Measurements from ENCODE around the gene LZTR1. TPM values are rescaled to one million over a fixed set of nuclear protein-coding genes. Genes with fewer than 3 reads are reported as not detected.
"Not testable (repeated sequence)": the region's sequence is repeated elsewhere in the genome, so short reads cannot be mapped to it uniquely, and the experiment has no call there.

Gene LZTR1
- 38.3 TPM for total RNA-seq

DNA sequence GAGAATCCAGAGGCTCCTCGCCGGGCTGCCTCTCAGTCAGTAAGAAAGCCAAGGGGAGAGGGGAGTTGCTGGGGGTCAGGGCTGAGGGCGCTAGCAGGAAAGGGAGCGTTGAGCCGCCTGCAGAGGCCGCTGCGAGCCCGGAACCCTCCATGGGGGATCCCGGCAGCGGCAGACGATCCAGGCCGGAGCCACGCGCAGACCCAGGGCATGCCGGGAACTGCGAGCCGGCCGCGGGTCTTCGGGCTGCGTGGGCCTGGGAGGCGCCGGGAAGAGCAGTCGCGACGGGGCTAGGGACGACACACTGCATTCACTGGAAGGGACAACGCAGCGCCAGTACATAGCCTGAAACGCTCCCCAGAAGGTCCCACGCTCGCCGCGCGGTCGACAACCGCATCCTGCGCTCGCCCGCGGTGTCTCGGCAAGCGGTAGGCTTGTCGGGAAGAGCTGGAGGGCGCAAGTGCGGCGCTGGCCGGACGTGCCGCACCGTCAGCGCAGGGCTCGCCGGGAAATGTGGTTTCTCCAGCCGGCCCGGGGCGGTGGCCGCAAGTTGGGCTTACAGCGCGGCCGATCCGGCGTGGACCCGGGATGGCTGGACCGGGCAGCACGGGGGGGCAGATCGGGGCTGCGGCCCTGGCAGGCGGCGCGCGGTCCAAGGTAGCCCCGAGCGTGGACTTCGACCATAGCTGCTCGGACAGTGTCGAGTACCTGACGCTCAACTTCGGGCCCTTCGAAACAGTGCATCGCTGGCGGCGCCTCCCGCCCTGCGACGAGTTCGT is at the start of gene LZTR1:
Gene LZTR1 (plus strand): TSS at position 511 of the 776 bp plus-strand sequence. CDS start 75 bp downstream, at position 586.
- peak; percentile 91 for DNase-seq

DNA sequence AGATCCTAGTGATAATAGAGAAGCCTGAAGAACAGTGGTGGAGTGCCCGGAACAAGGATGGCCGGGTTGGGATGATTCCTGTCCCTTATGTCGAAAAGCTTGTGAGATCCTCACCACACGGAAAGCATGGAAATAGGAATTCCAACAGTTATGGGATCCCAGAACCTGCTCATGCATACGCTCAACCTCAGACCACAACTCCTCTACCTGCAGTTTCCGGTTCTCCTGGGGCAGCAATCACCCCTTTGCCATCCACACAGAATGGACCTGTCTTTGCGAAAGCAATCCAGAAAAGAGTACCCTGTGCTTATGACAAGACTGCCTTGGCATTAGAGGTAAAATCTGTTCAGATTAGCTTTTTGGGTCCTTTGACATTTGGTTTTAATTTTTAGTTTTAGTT is 48.2 kb upstream of the LZTR1 start:
- no peak for DNase-seq

DNA sequence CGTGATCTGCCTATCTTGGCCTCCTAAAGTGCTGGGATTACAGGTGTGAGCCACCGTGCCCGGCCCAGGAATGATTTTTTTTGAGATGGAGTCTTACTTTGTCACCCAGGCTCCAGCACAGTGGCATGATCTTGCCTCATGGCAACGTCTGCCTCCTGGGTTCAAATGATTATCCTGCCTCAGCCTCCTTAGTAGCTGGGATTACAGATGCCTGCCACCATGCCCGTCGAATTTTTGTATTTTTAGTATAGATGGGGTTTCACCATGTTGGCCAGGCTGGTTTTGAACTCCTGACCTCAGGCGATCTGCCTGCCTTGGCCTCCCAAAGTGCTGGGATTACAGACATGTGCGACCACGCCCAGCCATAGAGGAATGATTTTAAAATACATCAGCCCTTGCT is 47.0 kb upstream of the LZTR1 start:
- not testable (repeated sequence) for DNase-seq

DNA sequence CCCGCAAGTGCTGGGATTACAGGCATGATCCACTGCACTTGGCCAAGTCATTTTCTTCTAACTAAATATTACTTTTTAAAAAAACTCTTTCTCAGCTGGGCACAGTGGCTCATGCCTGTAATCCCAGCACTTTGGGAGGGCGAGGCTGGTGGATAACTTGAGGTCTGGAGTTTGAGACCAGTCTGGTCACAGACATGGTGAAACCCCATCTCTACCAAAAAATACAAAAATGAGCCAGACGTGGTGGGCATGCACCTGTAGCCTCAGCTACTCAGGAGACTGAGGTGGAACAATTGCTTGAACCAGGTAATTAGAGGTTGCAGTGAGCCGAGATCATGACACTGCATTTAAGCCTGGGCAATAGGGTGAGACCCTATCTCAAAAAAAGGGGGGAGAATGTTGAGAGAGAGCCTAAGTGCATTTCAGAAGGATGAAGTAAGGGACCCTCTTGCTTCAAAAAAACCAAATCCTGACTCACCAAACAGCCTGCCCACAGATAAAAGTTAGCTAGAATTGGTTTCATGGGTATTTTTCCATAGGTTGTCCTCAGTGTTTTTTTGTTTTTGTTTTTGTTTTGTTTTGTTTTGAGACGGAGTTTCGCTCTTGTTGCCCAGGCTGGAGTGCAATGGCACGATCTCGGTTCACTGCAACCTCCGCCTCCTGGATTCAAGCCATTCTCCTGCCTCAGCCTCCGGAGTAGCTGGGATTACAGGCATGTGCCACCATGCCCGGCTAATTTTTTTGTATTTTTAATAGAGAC is 46.1 kb upstream of the LZTR1 start:
- DNase-seq, result not testable (repeated sequence)

DNA sequence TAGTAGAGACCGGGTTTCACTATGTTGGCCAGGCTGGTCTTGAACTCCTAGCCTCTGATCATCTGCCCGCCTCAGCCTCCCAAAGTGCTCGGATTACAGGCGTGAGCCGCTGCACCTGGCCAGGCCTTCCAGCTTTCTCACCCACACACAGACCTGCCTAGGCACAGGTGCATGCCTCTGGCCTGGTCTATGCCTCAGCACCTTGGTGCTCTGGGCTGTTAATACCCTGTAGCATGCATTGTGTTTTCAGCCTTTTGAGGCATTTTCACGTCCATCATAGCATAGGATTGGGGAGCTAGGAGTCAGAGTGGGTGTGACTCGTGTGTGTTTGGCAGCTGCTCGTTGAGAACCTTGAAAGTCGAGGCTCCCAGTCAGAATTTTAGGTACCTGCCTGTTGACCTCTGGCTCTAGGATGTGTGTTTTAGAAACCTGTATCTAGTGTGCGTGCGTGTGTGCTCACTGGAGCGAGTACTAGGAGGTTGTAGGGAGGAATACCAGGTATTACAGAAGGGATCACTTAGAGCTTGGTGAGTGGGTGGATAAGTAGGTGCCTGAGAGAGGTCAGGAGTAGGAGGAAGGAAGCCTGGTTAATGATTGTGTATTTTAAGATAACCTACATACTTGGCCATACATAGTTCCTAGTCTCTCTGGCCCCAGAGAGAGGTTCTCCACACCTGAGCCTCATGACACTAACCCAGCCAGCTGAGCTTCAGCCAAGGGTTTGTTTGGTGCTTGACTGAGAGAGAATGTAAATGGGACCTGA is 44.9 kb upstream of the LZTR1 start:
- DNase-seq, result no peak

DNA sequence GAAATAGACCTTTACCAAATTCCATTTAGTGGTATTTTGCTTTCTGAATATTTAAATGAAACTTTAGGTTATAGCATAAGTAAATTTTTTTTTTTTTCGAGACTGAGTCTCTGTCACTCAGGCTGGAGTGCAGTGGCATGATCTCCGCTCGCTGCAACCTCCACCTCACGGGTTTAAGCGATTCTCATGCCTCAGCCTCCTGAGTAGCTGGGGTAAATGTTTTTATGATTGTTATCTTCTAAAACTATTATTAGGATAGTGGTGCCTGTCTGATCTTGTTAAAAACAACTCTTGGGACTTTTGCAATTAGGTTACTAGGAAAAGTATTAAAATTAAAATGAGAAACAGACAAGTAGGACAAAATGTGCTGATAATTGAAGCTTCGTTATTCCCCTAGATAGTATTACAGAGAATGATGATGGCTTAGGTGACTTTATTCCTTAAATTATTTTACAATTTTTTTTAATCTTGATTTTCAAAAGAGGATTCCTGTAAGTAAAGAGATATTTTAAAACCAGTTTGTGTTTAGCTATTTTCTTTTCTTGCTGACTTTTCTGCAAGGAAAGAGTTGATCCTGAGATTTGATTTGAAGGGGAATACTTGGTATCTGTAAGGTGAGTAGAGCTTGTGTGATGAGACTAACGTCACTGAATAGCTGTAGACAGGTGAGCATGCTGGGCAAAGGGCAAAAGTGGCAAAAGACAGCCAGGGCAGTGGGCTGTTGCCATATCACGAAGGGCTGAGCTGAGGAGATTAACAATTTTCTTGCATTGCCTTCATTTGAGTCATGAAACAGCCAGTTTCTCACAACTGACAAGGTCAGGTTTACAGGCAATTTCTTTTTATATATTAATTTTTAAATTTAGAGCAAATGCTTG is 44.1 kb upstream of the LZTR1 start:
- DNase-seq, result no peak

DNA sequence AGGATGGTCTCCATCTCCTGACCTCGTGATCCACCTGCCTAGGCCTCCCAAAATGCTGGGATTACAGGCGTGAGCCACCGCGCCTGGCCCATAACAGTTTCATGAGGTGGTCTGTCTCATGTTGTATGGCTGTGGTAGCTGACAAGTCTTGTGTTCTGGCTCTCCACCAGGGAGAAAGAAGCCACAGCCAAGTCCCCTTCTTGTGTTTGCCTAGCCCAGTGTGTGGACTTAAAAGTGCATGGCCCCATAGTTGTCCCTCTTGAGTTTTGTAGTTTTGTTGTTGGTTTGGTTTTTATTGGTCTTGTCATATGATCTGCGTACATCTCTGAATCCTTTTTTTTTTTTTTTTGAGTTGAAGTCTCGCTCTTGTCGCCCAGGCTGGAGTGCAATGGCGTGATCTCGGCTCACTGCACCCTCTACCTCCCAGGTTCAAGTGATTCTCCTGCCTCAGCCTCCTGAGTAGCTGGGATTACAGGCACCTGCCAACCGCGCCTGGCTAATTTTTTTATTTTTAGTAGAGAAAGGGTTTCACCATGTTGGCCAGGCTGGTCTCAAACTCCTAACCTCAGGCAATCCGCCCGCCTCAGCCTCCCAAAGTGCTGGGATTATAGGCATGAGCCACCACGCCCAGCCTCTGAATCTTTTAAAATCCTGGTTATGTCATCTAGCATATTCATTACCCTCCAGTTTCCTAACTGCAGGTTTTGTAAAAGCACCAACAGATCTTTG is 42.5 kb upstream of the LZTR1 start:
- DNase-seq, result not testable (repeated sequence)

DNA sequence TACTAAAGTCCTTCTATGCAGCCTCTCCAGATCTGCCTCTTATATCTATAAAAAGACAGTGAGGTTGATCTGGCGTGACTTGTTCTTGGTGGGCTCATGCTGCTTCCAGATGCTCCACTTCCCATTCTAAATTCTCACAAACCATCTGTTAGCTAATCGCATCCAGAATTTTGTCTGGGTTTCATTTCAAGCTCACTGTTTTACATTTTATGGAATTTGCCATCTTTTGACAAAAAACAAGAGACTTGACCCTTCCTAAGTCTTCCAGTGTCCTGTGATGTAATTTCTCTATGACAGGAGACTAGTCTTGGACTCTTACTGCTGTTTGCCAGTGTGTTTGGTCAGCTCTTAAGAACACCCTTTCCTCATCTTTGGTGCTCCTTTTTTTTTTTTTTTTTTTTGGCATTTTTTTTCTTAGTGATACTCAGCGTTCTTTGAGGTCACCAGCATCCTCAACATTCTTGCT is 41.9 kb upstream of the LZTR1 start:
- DNase-seq, result peak; percentile 28

DNA sequence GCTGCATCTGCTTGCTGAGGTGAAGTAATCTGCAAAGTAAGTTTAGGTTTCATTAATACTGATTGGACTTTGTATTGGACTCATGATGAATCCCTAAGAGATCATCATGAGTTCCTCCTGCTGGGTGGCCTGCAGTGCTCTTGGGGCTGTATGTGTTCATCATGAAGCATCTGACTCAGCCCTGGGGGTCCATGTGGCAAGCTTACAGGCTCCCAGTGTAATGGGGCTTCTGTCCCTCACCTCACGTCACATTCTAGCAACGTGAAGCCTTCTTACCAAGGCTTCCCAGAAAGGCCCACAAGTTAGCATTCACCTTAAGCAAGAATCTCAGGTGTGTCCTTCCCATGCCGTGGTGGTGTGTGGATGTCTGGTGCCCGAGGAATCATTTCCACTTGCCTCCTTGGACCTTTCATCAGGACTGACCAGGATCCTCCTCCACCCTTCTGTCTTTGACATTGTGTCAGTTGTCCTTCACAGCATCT is 41.2 kb upstream of the LZTR1 start:
- DNase-seq, result no peak

DNA sequence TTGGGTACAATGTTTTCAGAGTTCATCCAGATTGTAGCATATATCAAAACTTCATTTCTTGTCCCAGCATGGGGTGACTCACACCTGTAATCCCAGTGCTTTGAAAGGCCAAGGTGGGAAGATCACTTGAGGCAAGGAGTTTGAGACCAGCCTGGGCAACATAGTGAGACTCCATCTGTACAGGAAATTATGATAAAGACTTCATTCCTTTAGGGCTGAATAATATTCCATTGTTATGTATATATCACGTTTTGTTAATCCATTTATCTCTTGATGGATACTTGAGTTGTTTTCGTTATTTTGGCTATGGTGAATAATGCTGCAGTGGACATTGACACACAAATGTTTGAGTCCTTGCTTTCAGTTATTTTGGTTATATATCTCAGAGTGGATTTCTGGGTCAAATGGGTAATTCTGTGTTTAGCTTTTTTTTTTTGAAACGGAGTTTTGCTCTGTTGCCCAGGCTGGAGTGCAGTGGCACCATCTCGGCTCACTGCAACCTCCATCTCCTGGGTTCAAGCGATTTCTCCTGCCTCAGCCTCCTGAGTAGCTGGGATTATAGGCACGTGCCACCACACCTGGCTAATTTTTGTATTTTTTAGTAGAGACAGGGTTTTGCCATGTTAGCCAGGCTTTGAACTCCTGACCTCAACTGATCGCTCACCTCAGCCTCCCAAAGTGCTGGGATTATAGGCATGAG is 39.7 kb upstream of the LZTR1 start:
- not testable (repeated sequence) for DNase-seq

DNA sequence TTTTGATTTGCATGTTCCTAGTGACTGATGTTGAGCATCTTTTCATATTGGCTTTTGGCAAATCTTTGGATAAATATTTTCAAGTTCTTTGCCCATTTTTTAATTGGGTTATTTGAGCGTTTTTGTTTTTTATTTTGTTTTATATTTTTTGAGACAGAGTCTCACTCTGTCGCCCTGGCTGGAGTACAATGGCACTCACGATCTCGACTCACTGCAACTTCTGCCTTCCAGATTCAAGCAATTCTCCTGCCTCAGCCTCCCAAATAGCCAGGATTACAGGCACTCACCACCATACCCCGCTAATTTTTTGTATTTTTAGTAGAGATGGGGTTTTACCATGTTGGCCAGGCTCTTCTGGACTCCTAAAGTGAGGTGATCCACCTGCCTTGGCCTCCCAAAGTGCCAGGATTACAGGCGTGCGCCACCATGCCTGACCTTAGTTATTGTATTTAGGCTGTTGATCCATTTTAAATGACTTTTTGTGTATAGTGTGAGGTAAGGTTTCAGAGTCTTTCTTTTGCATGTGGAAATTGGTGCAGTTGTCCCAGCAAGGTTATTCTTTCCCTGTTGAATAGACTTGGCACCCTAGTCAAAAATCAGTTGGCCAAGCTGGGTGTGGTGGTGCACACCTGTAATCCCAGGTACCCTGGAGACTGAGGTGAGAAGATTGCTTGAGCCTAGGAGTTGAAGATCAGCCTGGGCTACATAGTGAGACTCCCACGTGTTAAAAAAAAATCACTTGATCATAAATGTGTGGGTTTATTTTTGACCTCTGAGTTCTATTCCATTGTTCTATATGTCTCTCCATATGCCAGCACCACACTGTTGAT is 38.8 kb upstream of the LZTR1 start:
- DNase-seq, result no peak

DNA sequence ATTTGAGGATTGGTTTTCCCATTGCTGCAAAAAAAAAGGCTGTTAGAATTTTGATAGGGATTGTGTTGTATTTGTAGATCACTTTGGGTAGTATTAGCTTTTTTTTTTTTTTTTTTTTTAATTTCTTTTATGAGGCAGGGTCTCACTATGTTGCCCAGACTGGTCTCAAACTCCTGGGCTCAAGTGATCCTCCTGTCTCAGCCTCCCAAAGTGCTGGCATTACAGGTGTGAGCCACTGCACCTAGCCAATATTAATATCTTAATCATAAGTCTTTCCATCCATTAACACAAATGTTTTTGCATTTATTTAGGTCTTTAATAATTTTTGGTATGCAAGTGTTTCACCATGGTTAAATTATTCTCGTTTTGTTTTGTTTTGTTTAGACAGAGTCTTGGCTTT is 38.1 kb upstream of the LZTR1 start:
- no peak for DNase-seq

DNA sequence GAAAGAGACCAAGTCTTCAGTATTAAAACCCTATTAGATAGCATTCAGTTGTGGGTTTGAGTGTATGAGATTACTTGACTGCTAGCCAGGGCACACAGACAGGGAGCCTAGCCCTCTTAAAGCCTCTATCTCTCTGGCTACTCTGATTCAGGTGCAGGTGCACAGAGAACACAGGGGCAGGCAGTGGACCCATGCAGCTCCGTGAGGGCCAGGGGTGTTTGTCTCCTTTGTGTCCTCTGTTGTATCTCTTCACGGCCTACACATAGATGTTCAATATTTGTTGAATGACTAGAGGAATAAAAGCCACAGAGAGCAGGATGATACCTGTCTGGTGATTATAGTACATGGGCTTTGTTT is 36.5 kb upstream of the LZTR1 start:
- DNase-seq, result no peak

DNA sequence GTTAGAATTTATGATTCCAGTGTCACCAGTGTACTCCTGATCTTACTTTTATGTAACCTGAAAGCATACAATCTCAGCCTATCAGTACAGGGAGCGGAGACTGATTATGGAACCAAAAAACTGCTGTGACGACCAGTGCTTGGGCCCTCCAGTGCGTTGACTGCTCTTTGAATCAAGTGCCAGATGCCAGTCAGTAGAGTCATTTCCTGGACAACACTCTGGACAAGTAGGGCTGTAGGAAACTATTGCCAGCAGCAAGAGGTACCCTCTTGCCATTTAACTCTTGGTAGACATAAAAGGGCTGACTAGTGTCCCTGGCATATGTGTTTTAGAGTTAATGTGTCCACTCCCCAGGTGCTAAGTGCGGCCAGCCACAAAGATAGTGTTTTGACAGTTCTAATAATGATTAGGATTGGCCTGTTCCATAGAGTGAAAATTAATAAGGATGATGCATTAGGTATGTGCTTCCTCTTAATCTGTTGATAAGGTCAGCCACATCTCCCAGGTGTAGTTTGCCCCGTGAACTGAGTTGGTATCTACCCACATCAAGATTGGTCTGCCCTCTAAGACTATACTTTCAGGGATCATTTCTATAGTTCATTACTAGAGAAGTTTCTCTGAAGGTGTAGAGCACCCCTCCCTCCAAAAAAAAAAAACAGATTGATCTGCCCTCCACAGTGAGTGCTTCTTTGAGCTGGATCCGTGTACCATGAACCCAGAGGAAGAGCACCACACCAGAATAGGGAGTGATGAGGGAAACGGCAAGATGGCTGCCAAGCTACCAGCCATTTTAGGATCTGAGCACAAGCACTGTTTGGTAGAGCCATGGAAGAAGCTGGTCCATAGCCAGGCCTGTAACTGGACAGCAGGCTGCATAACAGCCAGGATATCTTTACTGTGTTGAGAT is 35.8 kb upstream of the LZTR1 start:
- DNase-seq, result no peak

DNA sequence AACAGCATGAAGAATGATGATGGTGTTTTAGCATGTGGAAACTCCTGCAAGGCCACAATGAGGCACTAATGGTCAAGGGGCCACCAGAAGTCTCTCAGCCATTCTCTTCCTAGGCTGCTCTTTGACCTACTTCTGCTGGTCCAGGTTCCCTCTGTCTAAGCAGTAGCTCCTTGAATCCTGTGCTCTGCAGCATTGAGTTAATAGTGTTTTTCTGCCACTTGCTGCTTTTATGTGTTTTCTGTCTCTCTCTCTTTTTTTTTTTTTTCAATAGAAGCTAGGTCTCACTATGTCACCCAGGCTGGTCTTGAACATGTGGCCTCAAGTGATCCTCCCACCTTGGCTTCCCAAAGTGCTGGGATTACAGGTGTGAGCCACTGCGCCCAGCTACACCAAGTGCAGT is 35.1 kb upstream of the LZTR1 start:
- DNase-seq, result no peak

DNA sequence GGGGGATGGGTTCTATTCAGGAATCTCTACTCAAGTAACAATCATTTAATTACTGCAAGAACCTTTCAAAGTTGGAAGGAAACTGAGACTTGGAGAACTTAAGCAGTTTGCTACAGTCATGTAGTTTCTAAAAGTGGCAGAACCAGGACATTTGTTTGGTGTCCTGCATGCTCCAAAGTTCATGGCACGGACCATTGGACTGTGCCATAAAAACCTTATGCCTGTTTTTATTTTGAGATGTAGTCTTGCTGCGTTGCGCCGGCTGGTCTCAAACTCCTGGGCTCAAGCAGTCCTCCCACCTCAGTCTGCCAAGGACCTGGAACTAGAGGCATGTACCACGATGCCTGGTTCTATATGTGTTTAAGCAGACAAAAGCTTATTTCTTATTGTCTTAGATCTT is 33.6 kb upstream of the LZTR1 start:
- DNase-seq, result no peak

DNA sequence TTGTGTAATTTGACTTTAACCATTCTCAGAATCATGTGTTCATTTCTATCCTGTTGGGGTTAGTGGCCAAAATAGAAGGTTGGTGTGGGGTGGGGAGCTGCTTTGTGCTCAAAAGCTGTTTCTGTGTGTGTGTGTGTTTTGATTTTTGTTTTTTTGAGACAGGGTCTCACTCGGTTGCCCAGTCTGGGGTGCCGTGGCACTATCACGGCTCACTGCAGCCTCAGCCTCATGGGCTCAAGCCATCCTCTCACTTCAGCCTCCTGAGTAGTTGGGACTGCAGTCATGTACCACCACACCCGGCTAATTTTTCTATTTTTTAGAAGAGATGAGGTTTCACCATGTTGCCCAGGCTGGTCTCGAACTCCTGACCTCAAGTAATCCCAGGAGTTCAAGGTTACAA is 33.1 kb upstream of the LZTR1 start:
- no peak for DNase-seq

DNA sequence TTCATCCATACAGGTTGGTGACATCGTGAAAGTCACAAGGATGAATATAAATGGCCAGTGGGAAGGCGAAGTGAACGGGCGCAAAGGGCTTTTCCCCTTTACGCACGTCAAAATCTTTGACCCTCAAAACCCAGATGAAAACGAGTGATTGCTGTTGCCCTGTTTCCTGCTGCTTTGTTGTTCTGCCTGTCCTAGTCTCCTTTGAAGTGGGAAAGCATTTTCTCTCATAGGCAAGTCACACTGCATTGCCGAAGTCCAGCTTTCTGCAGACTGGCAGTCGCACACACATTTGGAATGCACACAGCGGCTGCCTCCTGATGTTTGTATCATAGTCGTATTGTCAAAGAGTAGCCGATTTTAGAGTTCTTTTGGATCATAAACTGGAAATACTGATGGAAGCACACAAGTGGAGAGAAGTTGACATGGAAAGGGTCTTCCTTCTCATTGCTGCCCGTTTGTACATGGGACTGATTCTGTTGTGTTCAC is 32.4 kb upstream of the LZTR1 start:
- no peak for DNase-seq
